ENCODE results near the gene FUT2. TPM values are rescaled to one million over a fixed set of nuclear protein-coding genes. Genes with fewer than 3 reads are reported as not detected.
"Not testable (repeated sequence)": the region's sequence is repeated elsewhere in the genome, so short reads cannot be mapped to it uniquely, and the experiment has no call there.

The FUT2 gene
- total RNA-seq, 2 donors from 2014 or later = 74.3 to 147 TPM

DNA sequence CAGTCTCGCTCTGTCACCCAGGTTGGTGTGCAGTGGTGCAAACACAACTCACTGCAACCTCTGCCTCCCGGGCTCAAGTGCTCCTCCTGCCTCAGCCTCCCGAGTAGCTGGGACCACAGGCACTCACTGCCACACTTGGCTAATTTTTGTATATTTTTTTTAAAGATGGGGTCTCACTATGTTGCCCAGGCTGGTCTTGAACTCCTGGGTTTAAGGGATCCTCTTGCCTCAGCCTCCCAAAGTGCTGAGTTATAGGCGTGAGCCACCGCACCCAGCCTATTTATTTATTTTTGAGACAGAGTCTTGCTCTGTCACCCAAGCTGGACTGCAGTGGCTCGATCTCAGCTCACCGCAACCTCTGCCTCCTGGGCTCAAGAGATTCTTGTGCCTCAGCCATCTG, 9.1 kb upstream of the FUT2 start:
- DNase-seq; intact Hi-C loops (cut with DNase I, micrococcal nuclease); ATAC-seq: not testable (repeated sequence)

DNA sequence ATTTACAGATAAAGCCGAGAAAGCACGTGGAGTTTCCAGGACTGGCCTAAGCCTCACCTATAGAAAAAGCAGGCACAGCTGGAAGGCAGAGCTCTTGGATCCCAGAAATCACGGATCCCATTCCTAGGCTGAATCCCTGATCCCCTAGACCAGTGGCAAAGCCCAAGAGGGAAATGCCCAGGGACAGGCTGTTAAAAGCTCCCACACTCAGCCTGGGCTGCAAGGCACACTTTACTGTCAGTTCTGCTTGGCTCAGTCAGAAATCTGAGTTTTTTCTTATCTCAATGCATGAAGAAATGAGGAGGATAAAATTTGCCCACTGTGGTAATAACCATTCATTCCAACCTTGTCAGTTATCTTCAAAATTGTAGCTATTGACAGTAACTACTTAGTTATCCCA, 8.0 kb upstream of the FUT2 start:
- no peak for ATAC-seq
- intact Hi-C loops (cut with DNase I, micrococcal nuclease) = no loop called here
- DNase-seq = no peak

DNA sequence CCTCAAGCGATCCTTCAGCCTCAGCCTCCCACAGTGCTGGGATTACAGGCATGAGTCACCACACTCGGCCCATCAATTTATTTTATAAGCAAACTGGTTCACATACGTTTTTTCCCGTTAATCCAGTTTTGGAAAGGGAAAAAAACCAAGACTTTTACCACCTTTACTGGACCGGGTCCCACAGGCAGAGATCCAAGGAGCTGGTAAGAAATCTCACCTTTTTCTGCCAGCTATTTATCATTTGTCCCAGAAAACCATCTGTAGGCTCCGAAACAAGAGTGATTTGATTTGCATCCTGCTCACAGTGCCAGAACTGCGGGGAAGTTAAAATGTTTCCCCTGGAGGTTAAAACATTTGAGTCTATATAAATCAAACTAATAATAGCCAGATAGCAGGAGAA, 6.3 kb upstream of the FUT2 start:
- no peak for DNase-seq
- intact Hi-C loops (cut with DNase I, micrococcal nuclease) = no loop called here
- no peak for ATAC-seq

DNA sequence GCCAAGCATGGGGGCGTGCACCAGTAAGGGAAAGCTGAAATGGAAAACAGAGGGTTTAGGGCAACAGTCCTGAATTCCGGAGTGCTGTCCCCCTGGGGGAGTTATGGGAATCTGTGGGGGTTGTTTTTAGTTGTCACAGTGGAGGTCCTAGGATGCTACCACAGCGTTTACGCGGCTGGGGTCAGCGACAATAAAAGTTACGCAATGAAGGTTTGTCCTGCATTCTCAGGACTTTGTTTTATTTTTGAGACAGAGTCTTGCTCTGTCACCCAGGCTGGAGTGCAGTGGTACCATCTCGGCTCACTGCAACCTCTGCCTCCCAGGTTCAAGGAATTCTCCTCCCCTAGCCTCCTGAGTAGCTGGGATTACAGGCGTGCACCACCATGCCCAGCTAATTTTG, 2.1 kb upstream of the FUT2 start:
- intact Hi-C loops (cut with DNase I, micrococcal nuclease); DNase-seq; ATAC-seq: not testable (repeated sequence)

DNA sequence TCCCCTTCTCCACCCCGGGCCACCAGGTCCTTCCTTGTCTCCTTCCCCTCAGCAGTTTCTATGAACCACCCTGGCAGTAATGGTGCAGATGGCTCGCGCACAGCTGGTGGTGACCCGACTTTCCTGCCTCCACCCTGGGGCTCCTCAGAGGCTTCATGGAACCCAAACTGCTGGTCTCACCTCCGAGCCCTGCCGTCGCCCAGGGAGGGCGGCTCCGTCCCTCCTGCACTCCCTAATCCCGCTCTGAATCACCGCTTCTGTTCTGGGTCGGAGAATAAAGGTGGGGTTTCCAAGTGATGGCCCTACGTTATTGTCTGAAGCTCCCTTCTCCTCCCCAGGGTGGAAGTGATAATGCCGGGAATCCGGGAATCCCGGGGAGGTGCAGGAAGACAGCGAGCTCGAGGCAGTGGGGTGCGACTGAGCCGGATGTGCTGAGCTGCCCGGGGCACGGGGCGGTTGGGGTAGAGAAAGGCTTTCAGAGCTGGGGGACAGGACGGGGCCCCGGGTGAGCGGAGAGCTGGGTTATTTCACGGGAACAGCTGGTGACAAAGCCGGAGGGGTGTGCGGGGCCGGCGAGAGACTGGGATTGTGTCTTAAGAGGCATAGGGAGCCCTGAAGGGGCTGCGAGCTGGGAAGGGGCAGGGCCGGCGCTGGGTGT, 711 bp downstream of the FUT2 start:
- ATAC-seq = peak; percentile 49
- intact Hi-C loops (cut with DNase I, micrococcal nuclease) = no loop called here
- peak; percentile 30 to 56 for DNase-seq

DNA sequence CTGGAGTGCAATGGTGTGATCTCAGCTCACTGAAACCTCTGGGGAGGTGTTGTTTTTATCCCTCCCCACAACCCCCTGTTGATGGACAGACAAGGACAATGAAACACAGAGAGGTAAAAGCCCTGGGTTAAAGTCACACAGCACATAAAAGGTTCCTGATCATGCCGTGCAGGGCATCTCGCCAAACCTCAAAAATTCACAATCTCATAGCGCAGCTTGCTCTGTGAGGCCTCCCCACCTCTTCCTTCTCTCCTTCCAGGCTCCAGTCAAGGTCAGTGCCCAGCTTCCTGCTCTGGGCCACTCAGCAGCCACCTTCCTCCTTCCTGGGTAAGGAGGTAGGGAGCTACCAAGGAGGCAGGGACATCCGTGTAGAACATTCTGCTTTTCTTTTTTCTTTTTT, 2.3 kb downstream of the FUT2 start:
- DNase-seq (peak; percentile 61 to 84), ATAC-seq (peak; percentile 42)

DNA sequence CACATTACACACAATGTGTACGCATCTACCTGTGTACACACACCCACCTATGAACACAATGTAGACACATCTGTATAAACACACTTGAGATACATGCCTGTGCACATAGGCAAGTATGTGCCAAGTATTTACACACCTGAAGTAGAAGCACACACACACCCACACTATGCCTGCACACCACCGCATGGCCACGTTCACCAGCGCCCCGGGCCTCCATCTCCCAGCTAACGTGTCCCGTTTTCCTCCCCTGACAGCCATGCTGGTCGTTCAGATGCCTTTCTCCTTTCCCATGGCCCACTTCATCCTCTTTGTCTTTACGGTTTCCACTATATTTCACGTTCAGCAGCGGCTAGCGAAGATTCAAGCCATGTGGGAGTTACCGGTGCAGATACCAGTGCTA, 6.9 kb downstream of the FUT2 start:
- intact Hi-C loops (cut with DNase I, micrococcal nuclease) = no loop called here
- DNase-seq = no peak
- ATAC-seq = no peak

More for the DNA sequence above, 2.3 kb downstream of the FUT2 start:
- intact Hi-C loops (cut with DNase I, micrococcal nuclease) = no loop called here

DNA sequence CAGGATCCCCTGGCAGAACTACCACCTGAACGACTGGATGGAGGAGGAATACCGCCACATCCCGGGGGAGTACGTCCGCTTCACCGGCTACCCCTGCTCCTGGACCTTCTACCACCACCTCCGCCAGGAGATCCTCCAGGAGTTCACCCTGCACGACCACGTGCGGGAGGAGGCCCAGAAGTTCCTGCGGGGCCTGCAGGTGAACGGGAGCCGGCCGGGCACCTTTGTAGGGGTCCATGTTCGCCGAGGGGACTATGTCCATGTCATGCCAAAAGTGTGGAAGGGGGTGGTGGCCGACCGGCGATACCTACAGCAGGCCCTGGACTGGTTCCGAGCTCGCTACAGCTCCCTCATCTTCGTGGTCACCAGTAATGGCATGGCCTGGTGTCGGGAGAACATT, 7.5 kb downstream of the FUT2 start:
- intact Hi-C loops (cut with DNase I, micrococcal nuclease) = no loop called here
- ATAC-seq (no peak), DNase-seq (no peak)

DNA sequence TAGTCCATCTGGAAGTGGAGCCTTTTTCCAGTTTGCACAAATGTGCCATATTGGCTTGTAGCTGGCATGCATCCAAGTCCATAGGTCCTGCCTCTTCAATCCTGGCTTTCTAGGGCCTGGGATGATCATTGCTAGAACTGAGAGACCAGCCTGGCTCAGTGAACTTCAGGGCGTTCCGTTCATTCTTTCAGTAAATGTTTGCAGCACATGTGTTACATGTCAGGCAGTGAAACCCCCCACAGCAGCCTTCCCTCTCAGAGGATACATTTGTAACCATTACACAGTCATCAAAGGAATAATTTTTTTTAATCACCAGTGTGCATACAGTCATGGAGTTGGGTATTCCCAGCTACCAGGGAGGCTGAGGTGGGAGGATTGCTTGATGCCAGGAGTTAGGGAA, 9.7 kb downstream of the FUT2 start:
- ATAC-seq = peak; percentile 18
- no peak for DNase-seq
- intact Hi-C loops (cut with DNase I, micrococcal nuclease) = no loop called here

DNA sequence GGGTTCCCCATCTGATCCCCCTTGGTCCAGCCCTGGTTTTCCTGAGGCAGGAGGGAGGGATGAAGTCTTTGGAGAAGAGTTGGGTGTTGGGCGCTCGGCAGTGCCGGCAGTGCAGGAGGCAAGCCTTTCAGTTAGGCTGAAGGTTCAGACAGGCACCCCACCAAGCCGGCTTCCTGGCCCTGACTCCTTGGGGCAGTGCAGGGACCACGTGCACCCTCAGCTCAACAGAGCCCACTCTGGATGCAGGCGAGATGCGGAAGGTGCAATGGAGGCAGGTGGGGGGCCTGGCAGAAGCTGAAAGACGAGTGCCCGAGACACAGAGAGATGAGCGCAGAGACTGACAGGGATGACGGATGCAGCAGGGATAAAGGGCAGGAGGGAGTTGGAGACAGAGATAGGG, 12.7 kb downstream of the FUT2 start:
- DNase-seq (no peak), ATAC-seq (no peak)
- intact Hi-C loops (cut with DNase I, micrococcal nuclease) = no loop called here

DNA sequence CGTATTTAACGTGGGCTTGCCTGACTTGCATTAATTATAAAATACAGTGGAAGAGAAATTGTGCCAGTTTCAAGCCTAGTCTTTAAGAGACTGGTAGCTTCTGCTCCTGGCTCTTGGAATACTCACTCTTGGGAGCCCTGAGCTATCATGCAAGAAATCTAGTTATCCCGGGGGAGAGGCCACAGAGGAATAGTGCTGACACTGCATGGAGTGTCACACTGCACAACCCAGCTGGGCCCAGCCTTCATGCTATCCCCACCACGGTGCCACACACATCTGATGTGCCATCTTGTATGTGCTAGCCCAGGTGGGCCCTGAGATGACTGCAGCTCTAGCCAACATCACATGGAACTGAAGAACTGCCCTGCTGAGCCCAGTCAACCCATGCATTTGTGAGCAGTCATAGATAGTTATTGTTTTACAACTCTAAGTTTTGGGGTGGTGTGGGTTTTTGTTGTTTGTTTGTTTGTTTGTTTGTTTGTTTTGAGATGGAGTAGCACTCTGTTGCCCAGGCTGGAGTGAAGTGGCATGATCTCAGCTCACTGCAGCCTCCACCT, 15.4 kb downstream of the FUT2 start:
- no peak for ATAC-seq
- intact Hi-C loops (cut with DNase I, micrococcal nuclease) = no loop called here

DNA sequence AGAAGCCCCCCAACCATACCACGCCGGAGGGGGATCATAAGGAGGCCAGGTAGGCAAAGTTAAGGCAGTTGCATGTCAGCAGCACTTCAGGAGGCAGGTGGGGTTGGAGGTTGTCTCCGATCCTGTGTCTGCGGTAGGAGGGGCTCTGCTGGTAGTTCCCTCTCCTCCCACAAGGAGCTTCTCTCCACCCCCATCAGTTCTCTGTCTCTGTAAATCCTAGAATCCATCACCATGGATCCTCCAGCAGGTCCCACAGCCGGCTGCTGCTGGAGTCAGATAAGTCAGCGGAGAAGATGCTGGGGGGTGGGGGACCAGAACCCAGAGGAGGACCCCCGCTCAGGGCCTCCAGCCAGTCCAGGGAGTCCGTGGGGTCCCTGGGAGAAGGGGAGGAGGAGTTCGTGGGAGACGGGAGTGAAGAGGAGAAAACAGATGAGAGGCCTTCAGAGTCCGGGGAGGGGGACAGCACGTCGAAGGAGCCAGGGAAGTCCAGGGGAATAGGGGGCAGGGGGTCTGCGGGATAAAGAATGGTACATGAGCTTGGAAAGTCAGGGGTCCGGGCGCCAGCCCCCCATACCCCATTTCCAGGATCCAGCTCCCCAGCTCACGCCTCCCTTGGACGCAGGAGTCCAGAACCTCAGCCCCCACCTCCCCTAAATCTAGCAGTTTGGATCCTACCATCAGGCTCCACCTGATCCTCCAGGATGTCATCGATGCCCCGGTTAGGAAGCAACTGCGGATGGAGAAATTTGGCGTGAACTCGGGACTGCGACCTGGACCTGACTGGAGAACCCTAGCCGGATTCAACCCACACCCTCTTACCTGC, 17.5 kb downstream of the FUT2 start:
- intact Hi-C loops (cut with DNase I, micrococcal nuclease) = no loop called here
- ATAC-seq = no peak
- DNase-seq = no peak

More for the DNA sequence above, 15.4 kb downstream of the FUT2 start:
- no peak for DNase-seq

DNA sequence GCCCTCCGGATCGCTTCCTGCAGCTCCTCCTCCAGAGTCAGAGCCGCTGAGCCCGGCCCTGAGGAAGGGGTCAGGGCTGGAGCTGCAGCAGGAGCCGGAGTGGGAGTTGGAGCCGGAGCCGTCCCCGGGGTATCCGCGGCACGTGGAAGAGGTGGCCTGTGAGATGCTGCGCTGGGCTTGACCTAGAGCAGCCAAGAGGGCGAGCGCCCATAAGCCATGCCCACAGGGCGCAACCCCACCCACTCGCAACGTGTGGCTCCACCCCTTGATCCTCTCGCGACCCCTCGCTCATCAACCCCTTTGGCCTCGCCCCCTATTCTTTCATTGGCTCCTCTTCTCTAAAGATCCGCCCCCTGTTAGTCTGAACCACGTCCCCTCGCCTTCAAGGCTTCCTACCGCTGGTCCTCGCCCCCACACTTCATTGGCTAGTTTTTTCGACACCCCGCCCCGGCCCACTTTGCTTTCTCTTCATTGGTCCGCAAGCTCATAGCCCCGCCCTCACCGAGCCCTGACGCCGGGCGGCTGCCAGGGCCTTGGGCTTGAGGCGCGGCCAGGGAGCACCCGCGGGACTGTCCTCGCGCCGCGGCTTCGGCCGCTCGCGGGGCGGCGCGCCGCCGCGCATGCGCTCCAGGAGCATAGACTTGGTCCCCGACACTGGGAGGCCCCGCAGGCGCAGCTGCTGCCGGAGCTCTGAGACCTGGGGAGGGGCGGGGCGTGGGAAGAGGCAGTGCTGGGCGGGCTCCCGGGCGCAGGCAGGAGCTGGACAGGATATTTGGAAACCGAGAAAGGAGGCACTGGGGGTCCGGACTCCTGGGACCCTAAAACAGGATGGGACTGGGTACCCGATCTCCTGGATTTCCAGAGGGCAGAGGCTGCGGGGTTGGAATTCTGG, 18.3 kb downstream of the FUT2 start:
- intact Hi-C loops (cut with DNase I, micrococcal nuclease) = no loop called here
- peak; percentile 84 for ATAC-seq
- peak; percentile 99 for DNase-seq

DNA sequence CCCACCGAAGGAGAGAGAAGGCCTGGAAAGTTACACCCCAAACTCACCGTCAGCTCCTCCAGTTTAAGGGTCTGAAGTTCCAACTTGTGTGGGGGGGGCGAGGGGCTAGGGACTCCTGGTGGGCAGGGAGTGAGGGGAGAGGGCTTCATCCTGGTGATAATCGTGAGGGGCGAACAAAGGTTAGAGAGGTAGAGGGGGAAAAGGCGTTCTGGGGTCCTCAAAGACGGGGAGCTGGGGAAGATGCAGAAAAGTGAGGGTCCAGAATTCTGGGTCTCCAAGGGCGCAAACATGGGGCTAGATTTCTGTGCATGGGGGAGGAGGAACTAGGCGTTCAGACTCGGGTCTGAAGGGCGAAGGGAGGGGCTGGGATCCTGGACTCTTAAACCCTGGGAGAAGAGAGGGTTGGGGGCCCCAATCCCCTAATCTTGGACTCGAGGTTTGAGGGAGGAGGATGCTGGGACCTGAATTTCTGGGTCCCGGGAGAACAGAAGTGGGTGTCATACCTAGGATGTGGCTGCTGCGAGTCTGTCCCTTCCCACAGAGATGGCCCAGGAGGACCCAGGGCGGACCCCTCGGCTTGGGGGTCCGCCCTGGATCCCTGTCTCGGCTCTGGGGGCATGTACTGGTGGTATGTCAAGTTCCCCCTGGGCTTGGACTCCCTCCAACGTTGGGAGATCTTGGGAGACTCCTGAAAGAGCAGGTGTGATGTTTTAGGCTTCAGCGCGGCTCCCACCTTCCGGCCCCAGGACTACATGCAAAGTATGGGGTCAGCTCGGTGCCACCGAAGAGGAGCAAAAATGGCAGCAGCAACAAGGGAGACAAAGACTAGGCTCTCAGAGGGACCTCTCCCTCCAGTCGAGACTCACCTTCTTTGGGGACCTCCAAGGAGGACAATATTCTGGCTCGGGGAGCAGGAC, 19.2 kb downstream of the FUT2 start:
- peak; percentile 41 for ATAC-seq
- DNase-seq = peak; percentile 68 to 70
- intact Hi-C loops (cut with DNase I, micrococcal nuclease) = no loop called here

DNA sequence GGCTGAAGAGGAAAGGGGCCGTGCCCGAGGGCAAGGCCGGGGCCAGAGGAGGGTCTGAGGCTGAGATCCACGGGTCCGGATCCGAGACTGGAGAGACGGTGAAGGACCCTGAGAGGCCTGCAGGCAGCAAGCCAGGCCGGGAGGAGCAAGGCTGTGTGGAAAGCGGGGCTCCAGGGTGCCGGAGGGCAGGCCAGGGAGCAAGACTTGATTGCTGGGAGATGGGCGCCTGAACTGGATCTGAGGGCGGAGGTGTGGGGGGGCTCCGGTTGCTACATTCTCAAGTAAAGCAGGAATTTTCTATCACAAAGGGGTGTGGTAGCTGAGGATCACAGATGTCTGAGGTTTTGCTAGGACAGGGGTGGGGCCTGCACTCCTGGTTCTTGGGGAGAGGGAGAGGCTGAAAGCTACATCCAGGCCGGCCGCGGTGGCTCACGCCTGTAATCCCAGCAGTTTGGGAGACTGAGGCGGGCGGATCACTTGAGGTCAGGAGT, 20.0 kb downstream of the FUT2 start:
- intact Hi-C loops (cut with DNase I, micrococcal nuclease) = no loop called here
- no peak for ATAC-seq
- peak; percentile 37 to 55 for DNase-seq

DNA sequence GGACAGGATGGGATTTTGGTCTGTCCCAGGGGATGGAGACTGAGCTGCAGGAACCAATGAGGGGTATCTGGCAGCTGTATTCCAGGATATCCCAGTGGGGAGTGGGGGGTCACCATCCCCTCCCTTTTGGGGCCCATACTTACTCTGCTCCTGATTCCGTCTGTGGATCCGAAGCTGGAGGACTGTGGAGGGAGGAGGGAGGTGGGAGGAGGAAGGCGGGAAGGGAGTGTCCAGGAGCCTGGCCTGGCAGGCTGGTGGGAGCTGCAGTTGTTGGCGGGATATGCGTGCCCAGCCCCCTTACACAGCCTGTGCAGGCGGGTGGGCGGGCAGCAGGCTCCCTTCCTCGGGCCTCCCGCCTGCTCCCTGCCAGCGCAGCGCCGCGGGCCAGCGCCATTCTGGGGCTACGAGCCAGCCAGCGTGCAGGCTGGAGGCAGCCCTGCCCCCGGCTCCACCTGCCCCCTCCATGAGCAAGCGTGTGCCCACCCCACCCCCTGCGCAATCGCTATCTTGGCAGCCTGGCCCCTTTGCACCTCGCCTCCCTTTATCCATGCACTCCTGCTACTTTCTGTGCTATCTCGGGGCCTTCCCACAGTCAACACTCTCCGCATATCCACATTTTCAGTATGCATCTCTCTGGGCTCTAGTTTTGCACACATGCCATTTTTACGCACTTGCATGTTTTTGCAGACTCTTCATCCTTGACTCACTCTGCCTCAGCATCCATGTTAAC, 21.0 kb downstream of the FUT2 start:
- intact Hi-C loops (cut with DNase I, micrococcal nuclease) = no loop called here
- DNase-seq = peak; percentile 33 to 45
- no peak for ATAC-seq

DNA sequence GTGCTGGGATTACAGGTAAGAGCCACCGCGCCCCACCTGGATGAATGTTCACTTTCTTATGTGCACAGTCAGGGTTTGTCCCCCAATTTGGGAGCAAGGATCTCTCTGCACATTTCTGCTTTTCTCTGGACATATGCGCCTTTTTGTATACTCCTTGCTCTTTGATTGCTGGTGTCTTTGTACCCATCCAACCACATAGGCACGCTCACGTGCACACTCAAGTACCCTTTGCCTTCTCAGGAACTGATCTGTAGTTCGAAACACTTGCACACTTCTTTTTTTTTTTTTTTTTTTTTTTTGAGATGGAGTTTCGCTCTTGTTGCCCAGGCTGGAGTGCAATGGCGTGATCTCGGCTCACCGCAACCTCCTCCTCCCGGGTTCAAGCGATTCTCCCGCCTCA, 22.3 kb downstream of the FUT2 start:
- DNase-seq; ATAC-seq; intact Hi-C loops (cut with DNase I, micrococcal nuclease): not testable (repeated sequence)

Measured in left colon (tissue), 2 donors.